B cell (primary cell): Measurements from ENCODE around the gene LRRC4B.

Experiments
- CTCF ChIP-seq: fragments of 200-600 bp; IDR thresholded peaks from one replicate; pipeline ENCODE4 v1.8.0; 2022; ENCODE audit warnings: antibody characterized with exemption, mild to moderate bottlenecking
- EZH2 ChIP-seq: IDR thresholded peaks from 2 replicates; pipeline ENCODE4 v1.6.1; 2012; ENCODE audit warnings: borderline replicate concordance, low read depth, mild to moderate bottlenecking, moderate library complexity, low read length; ENCODE audit not compliant: insufficient read depth, poor library complexity, severe bottlenecking

GRCh38 chr19:50510700-50511068 lies 57.6 kb downstream of the LRRC4B start:
- TF ChIP-seq CTCF (no peak), EZH2 (no peak)
